Measurements from ENCODE around the gene NCF2.
A peak's percentile ranks its signal among the peaks of the same experiment; 100 is the strongest.

Gene NCF2

DNA sequence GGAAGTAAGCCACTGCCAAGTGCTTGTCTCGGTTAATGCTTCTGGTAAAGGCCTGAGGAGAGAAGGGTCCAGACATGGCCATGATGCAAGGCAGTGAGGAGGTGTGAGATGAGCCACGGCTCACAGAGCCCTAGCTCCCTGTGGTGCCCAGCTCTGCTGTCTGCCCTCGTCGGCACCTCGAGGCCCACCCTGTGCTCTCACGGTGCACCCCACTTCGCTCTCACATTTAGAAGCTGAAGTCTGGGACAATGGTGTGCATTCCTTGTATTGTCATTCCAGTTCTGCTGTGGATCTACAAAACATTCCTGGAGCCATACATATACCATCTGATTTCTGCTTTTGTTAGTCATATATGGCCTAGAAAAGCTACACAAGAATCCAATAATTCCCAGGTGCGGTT lies 3.3 kb downstream of the NCF2 start:
- Histone ChIP-seq H3K27me3 (ENCODE audit: low read length) (no peaks in the 10 kb centered on the region), H2AFZ (ENCODE audit: low read depth, low read length, severe bottlenecking) (no peak overlapping the region), H3K4me3 (ENCODE audit: insufficient read depth, low read length, poor library complexity, severe bottlenecking) (no peak overlapping the region), H3K36me3 (ENCODE audit: low read length) (no peaks in the 10 kb centered on the region), H3K27ac (ENCODE audit: low read depth, low read length) (no peak overlapping the region), H3K4me2 (ENCODE audit: low read depth, low read length, poor library complexity, severe bottlenecking) (no peak overlapping the region), H4K20me1 (ENCODE audit: low read depth, low read length) (no peaks in the 10 kb centered on the region), H3K9me3 (ENCODE audit: insufficient read depth, low read length) (no peaks in the 10 kb centered on the region), H3K9ac (ENCODE audit: low read length) (no peak overlapping the region), H3K79me2 (ENCODE audit: insufficient read depth, low read length) (no peaks in the 10 kb centered on the region), H3K9me2 (replicated peaks; ENCODE audit: insufficient read depth, low read length) (no peaks in the 10 kb centered on the region), H3F3A (ENCODE audit: insufficient read depth) (no peaks in the 10 kb centered on the region)
- no peak for TF ChIP-seq EZH2phosphoT487 (conservative IDR thresholded peaks at IDR 0.05; ENCODE audit: low read length)
- TF ChIP-seq, protein P1, sequence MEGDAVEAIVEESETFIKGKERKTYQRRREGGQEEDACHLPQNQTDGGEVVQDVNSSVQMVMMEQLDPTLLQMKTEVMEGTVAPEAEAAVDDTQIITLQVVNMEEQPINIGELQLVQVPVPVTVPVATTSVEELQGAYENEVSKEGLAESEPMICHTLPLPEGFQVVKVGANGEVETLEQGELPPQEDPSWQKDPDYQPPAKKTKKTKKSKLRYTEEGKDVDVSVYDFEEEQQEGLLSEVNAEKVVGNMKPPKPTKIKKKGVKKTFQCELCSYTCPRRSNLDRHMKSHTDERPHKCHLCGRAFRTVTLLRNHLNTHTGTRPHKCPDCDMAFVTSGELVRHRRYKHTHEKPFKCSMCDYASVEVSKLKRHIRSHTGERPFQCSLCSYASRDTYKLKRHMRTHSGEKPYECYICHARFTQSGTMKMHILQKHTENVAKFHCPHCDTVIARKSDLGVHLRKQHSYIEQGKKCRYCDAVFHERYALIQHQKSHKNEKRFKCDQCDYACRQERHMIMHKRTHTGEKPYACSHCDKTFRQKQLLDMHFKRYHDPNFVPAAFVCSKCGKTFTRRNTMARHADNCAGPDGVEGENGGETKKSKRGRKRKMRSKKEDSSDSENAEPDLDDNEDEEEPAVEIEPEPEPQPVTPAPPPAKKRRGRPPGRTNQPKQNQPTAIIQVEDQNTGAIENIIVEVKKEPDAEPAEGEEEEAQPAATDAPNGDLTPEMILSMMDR (IDR thresholded peaks at IDR 0.05; ENCODE audit: insufficient read depth, low read length, poor library complexity, severe bottlenecking): no peak

DNA sequence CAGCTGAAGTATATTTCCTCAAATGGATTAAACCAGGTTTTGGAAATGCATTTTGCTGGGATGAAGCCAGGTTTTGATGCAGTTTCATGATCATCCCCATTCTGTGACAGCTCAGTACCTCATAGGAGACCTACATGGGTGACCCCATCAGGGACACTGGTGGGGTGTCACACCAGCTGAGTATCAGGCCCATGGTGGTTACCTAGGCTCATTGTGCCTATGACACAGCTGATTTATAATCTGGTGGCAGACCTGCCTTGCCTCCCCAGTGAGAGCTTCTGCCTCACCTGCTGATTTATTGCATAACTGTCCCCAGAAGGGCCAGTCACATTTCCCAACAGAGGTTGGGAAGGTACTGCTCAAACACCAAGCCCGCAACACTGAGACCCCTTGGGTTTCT lies 3.8 kb downstream of the NCF2 start:
- no peaks in the 10 kb centered on the region for H3K79me2 ChIP-seq (ENCODE audit: insufficient read depth, low read length)
- H2AFZ ChIP-seq (ENCODE audit: low read depth, low read length, severe bottlenecking): no peak overlapping the region
- no peaks in the 10 kb centered on the region for H3K36me3 ChIP-seq (ENCODE audit: low read length)
- no peaks in the 10 kb centered on the region for H4K20me1 ChIP-seq (ENCODE audit: low read depth, low read length)
- no peak overlapping the region for H3K27ac ChIP-seq (ENCODE audit: low read depth, low read length)
- H3K9ac ChIP-seq (ENCODE audit: low read length): no peak overlapping the region
- H3F3A ChIP-seq (ENCODE audit: insufficient read depth): no peaks in the 10 kb centered on the region
- no peaks in the 10 kb centered on the region for H3K9me3 ChIP-seq (ENCODE audit: insufficient read depth, low read length)
- no peak for TF ChIP-seq EZH2phosphoT487 (conservative IDR thresholded peaks at IDR 0.05; ENCODE audit: low read length)
- TF ChIP-seq, protein P1 (IDR thresholded peaks at IDR 0.05; ENCODE audit: insufficient read depth, low read length, poor library complexity, severe bottlenecking): no peak
- H3K27me3 ChIP-seq (ENCODE audit: low read length): no peaks in the 10 kb centered on the region
- H3K9me2 ChIP-seq (replicated peaks; ENCODE audit: insufficient read depth, low read length): no peaks in the 10 kb centered on the region
- H3K4me2 ChIP-seq (ENCODE audit: low read depth, low read length, poor library complexity, severe bottlenecking): no peak overlapping the region
- H3K4me3 ChIP-seq (ENCODE audit: insufficient read depth, low read length, poor library complexity, severe bottlenecking): no peak overlapping the region

- no peak overlapping the region for H2AFZ ChIP-seq (ENCODE audit: low read depth, low read length, severe bottlenecking)
- H4K20me1 ChIP-seq (ENCODE audit: low read depth, low read length): no peaks in the 10 kb centered on the region
- H3K36me3 ChIP-seq (ENCODE audit: low read length): no peaks in the 10 kb centered on the region
- no peaks in the 10 kb centered on the region for H3K27me3 ChIP-seq (ENCODE audit: low read length)
- H3K4me3 ChIP-seq (ENCODE audit: insufficient read depth, low read length, poor library complexity, severe bottlenecking): no peak overlapping the region
- no peak overlapping the region for H3K9ac ChIP-seq (ENCODE audit: low read length)
- no peak overlapping the region; the same call in 1 of the 2 replicates for H3K27ac ChIP-seq (ENCODE audit: low read depth, low read length)
- H3K9me2 ChIP-seq (replicated peaks; ENCODE audit: insufficient read depth, low read length): no peaks in the 10 kb centered on the region
- TF ChIP-seq EZH2phosphoT487 (conservative IDR thresholded peaks at IDR 0.05; ENCODE audit: low read length): no peak
- TF ChIP-seq, protein P1 (IDR thresholded peaks at IDR 0.05; ENCODE audit: insufficient read depth, low read length, poor library complexity, severe bottlenecking): no peak
- no peaks in the 10 kb centered on the region for H3F3A ChIP-seq (ENCODE audit: insufficient read depth)
- H3K4me2 ChIP-seq (ENCODE audit: low read depth, low read length, poor library complexity, severe bottlenecking): peak overlapping the region; percentile 43
- H3K9me3 ChIP-seq (ENCODE audit: insufficient read depth, low read length): no peaks in the 10 kb centered on the region
- no peaks in the 10 kb centered on the region for H3K79me2 ChIP-seq (ENCODE audit: insufficient read depth, low read length)
These were observed 5.2 kb downstream of the NCF2 start for GRCh38 chr1:183585038-183585437.

All from SU-DHL-6 (cell line).